ENCODE data around the gene C15orf61. TPM values are rescaled to one million over a fixed set of nuclear protein-coding genes. Genes with fewer than 3 reads are reported as not detected.

Gene C15orf61
- total and polyA plus RNA-seq, 2 donors (not counting 1 experiment from before 2014, with no cell fraction given): 6.1 to 6.3 TPM

DNA sequence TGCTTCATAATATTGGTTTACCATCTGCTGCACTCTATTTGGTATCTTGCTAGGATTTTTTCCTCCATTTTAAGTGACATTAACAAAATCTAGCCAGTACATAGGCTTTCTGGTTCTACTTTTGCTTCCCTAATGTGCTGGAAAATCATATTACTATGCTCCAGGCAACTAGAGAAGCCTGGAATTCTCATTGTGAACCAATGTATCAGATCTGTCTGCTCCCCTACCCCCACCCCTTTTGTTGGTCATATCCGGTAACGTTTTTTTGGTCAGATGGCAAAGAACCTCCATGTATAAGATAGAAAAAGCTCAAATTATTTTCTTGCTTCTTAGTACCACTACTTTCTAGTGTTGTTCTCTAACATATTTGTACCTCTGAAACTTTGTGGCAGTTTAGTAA is 38.6 kb downstream of the C15orf61 start:
- no peak overlapping the region for H3K9ac ChIP-seq (ENCODE audit: low read length)
- intact Hi-C loops (cut with micrococcal nuclease): no loop called here
- DNase-seq (no peak), ATAC-seq (ENCODE audit: low read depth) (no peak)
- peaks cover 0 to 4% of the 10 kb centered on the region in 2 donors for H3K4me1 ChIP-seq (ENCODE audit: control insufficient read depth in 2 of 2, insufficient read depth in 2 of 2, low read length in 2 of 2)
- no peak overlapping the region for H3K4me3 ChIP-seq (ENCODE audit: control extremely low read depth in 1 of 5, extremely low read depth in 1 of 5, insufficient read depth in 1 of 5, low read depth in 2 of 5, low read length in 4 of 5)
- H3K36me3 ChIP-seq (replicated peaks in 1 of 2; ENCODE audit: control extremely low read depth in 1 of 2, control insufficient read depth in 1 of 2, extremely low read depth in 1 of 2, insufficient read depth in 2 of 2, low read length in 1 of 2): no peaks in the 10 kb centered on the region
- H2AFZ ChIP-seq (ENCODE audit: insufficient read depth, low read depth, low read length, poor library complexity, severe bottlenecking): no peak overlapping the region
- Mint-ChIP-seq H3K27me3 (no peaks in the 10 kb centered on the region), H3K27ac (no peak overlapping the region), H3K4me1 (peaks cover 20% of the 10 kb centered on the region), H3K9me3 (ENCODE audit: insufficient read depth) (no peaks in the 10 kb centered on the region), H3K4me3 (no peak overlapping the region)
- H3K27ac ChIP-seq (ENCODE audit: low read length in 2 of 2): no peak overlapping the region
- WGBS (ENCODE audit: insufficient coverage): no CpG with 5 or more reads among the region's 2 CpGs
- H4K20me1 ChIP-seq (ENCODE audit: control insufficient read depth, insufficient read depth, low read length, poor library complexity, severe bottlenecking): peaks cover 5% of the 10 kb centered on the region
- ChIA-PET CTCF (no interaction called here), POLR2A (interaction anchor here (0.5 kb wide), 1 partner anchor 17 kb away, joined by 4 read pairs; no protein-coding TSS in a partner anchor)
- H3K4me2 ChIP-seq (replicated peaks; ENCODE audit: low read depth, low read length, poor library complexity, severe bottlenecking): no peak overlapping the region
- no peaks in the 10 kb centered on the region for H3K27me3 ChIP-seq (replicated peaks in 1 of 4; ENCODE audit: control extremely low read depth in 1 of 4, control insufficient read depth in 3 of 4, insufficient read depth in 4 of 4, low read length in 3 of 4)
- H3K9me3 ChIP-seq (ENCODE audit: control extremely low read depth in 1 of 3, control insufficient read depth in 2 of 3, insufficient read depth in 1 of 3, low read length in 2 of 3): no peaks in the 10 kb centered on the region
- TF ChIP-seq, protein P1, sequence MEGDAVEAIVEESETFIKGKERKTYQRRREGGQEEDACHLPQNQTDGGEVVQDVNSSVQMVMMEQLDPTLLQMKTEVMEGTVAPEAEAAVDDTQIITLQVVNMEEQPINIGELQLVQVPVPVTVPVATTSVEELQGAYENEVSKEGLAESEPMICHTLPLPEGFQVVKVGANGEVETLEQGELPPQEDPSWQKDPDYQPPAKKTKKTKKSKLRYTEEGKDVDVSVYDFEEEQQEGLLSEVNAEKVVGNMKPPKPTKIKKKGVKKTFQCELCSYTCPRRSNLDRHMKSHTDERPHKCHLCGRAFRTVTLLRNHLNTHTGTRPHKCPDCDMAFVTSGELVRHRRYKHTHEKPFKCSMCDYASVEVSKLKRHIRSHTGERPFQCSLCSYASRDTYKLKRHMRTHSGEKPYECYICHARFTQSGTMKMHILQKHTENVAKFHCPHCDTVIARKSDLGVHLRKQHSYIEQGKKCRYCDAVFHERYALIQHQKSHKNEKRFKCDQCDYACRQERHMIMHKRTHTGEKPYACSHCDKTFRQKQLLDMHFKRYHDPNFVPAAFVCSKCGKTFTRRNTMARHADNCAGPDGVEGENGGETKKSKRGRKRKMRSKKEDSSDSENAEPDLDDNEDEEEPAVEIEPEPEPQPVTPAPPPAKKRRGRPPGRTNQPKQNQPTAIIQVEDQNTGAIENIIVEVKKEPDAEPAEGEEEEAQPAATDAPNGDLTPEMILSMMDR (IDR thresholded peaks at IDR 0.05): no peak
- no peak for TF ChIP-seq EZH2 (IDR thresholded peaks at IDR 0.05; ENCODE audit: borderline replicate concordance, insufficient read depth, low read depth, low read length, poor library complexity, severe bottlenecking)
- peaks cover 4% of the 10 kb centered on the region for H3K79me2 ChIP-seq (ENCODE audit: control insufficient read depth, insufficient read depth, low read length)

DNA sequence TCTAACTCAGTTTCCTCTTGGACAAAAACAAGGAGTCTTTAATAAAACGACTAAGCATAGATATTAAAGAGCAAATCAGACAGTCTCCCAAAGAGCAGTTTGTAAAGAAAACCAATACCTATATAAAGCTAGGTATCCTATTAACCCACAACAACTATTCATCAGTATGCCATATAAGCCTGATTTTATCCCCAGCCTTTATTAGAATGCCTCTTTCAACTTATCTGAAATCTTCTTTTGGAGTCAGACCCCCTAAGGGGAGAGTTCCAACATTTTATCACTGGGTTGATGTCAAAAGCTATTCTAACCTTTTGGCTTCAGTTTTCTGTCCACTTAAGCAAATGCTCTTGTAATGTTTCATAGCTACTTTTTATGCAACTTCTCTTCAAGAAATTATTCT is 39.4 kb downstream of the C15orf61 start:
- H3K4me1 ChIP-seq (ENCODE audit: control insufficient read depth in 2 of 2, insufficient read depth in 2 of 2, low read length in 2 of 2): peaks cover 0 to 4% of the 10 kb centered on the region in 2 donors
- no peak overlapping the region for H2AFZ ChIP-seq (ENCODE audit: insufficient read depth, low read depth, low read length, poor library complexity, severe bottlenecking)
- POLR2A ChIA-PET: no interaction called here
- no peak overlapping the region for H3K9ac ChIP-seq (ENCODE audit: low read length)
- no peak for DNase-seq
- Mint-ChIP-seq H3K9me3 (ENCODE audit: insufficient read depth) (no peaks in the 10 kb centered on the region), H3K27me3 (no peaks in the 10 kb centered on the region), H3K4me1 (peaks cover 25% of the 10 kb centered on the region), H3K27ac (no peak overlapping the region), H3K4me3 (no peak overlapping the region)
- ATAC-seq (ENCODE audit: low read depth): no peak
- H3K9me3 ChIP-seq (ENCODE audit: control extremely low read depth in 1 of 3, control insufficient read depth in 2 of 3, insufficient read depth in 1 of 3, low read length in 2 of 3): no peaks in the 10 kb centered on the region
- no peaks in the 10 kb centered on the region for H4K20me1 ChIP-seq (ENCODE audit: control insufficient read depth, insufficient read depth, low read length, poor library complexity, severe bottlenecking)
- H3K4me2 ChIP-seq (replicated peaks; ENCODE audit: low read depth, low read length, poor library complexity, severe bottlenecking): no peak overlapping the region
- TF ChIP-seq EZH2 (IDR thresholded peaks at IDR 0.05; ENCODE audit: borderline replicate concordance, insufficient read depth, low read depth, low read length, poor library complexity, severe bottlenecking): no peak
- TF ChIP-seq, protein P1 (IDR thresholded peaks at IDR 0.05): no peak
- H3K4me3 ChIP-seq (ENCODE audit: control extremely low read depth in 1 of 5, extremely low read depth in 1 of 5, insufficient read depth in 1 of 5, low read depth in 2 of 5, low read length in 4 of 5): no peak overlapping the region
- H3K36me3 ChIP-seq (replicated peaks in 1 of 2; ENCODE audit: control extremely low read depth in 1 of 2, control insufficient read depth in 1 of 2, extremely low read depth in 1 of 2, insufficient read depth in 2 of 2, low read length in 1 of 2): no peaks in the 10 kb centered on the region
- WGBS (ENCODE audit: insufficient coverage): no CpG with 5 or more reads among the region's 1 CpG
- CTCF ChIA-PET: no interaction called here
- H3K27ac ChIP-seq (ENCODE audit: low read length in 2 of 2): no peak overlapping the region
- intact Hi-C loops (cut with micrococcal nuclease): no loop called here
- no peaks in the 10 kb centered on the region for H3K27me3 ChIP-seq (replicated peaks in 1 of 4; ENCODE audit: control extremely low read depth in 1 of 4, control insufficient read depth in 3 of 4, insufficient read depth in 4 of 4, low read length in 3 of 4)
- peaks cover 1% of the 10 kb centered on the region for H3K79me2 ChIP-seq (ENCODE audit: control insufficient read depth, insufficient read depth, low read length)

Measured in B cell (primary cell).